Islet precursor cell (in vitro differentiated cells): Measurements from ENCODE around the gene ZMYM1.
"Not testable (repeated sequence)": the region's sequence is repeated elsewhere in the genome, so short reads cannot be mapped to it uniquely, and the experiment has no call there.

Source experiments
- DNase-seq: peaks from one replicate; pipeline ENCODE4 v3.0.0-alpha.2; 2018

ZMYM1 gene

GRCh38 chr1:35080171-35080854, 1.1 kb downstream of the ZMYM1 start:
- no peak for DNase-seq

DNA sequence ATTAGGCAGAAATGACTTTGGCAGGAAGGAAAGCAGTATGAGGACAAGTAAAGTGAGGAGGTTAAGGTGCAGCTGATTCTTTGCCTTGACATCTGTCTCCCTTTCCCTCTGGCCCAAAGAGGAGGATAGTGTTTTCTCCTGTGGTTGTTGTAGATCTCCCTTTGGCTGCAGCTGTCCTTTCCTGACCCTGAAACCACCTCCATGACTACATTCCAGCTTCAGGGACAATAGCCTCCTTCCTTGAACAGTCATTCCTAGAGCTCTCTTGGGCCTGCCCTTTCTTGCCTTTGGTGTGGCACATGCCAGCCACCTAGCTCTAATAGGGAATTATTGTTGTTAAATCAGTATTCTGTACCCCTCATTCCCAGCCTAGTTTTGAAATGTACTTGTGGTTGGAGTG, 6.2 kb downstream of the ZMYM1 start:
- no peak for DNase-seq

GRCh38 chr1:35097224-35097623, 18.0 kb downstream of the ZMYM1 start:
- no peak for DNase-seq

GRCh38 chr1:35111106-35111505, 31.9 kb downstream of the ZMYM1 start:
- no peak for DNase-seq

GRCh38 chr1:35112668-35113067, 33.5 kb downstream of the ZMYM1 start:
- DNase-seq, result no peak

GRCh38 chr1:35115459-35116383, 36.5 kb downstream of the ZMYM1 start:
- DNase-seq, result no peak

- DNase-seq, result no peak
Observed at GRCh38 chr1:35120458-35121133, 41.4 kb downstream of the ZMYM1 start.

- DNase-seq, result no peak
Observed at GRCh38 chr1:35122311-35122710, 43.1 kb downstream of the ZMYM1 start.

DNA sequence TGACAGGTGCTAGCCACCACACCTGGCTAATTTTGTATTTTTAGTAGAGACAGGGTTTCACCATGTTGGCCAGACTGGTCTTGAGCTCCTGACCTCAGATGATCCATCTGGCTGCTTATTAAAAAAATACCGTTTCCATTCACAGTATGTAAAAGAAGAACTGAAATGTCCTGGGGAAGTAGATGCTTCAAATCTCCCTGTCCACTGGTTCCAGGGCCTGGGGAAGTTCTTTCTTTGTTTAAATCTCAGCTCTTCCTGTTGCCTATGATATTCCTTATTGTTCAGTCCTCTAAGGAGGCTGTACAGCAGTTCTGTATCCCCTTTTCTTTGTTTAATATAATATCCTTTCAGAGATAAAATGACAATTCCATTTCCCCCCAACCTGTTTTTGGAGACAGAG, 47.4 kb downstream of the ZMYM1 start:
- DNase-seq, result no peak

DNA sequence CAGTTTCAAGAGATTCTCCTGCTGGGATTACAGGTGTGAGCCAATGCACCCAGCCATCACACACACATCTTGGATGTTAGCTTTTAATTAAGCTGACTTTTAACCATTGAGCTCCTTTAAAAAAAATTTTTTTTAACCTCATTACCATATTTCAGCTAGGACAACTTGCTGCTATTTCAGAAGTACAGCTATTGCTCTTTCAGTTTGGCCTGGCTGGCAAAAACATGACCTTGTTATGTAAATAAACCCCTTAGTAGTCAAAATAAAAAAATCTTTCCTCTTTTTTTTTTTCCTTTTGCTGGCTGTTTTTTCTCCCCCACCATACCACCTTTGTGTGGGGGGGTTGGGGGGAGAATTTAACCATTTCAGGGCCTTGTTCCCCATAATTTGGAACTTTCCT, 49.9 kb downstream of the ZMYM1 start:
- DNase-seq, result no peak

- DNase-seq, result no peak
Observed at GRCh38 chr1:35136780-35137179, 57.6 kb downstream of the ZMYM1 start.

DNA sequence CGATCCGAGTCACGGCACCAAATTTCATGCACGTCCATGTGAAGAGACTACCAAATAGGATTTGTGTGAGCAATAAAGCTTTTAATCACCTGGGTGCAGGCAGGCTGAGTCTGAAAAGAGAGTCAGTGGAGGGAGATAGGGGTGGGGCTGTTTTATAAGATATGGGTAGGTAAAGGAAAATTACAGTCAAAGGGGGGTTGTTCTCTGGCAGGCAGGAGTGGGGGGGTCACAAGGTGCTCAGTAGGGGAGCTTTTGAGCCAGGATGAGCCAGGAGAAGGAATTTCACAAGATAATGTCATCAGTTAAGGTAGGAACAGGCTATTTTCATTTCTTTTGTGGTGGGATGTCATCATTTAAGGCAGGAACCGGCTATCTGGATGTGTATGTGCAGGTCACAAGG, 58.4 kb downstream of the ZMYM1 start:
- DNase-seq, result not testable (repeated sequence)

DNA sequence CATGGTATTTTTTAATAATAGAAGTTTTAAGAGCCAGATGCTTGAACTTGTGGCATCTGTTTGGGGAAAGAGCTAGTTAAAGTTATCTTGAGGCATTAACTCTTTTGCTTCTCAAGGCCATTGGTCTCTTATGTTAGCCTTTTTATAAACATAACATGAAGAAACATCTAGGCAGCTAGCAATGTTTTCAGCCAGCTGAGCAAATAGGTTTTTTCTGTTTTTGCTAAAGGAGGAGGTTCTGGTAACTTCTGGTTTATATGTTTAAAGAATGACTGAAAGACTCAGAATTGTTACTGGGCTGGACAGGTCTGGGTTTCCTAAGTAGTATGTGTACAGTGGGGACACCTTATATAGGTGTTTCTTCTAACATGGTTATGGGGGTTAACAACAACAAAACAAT, 63.1 kb downstream of the ZMYM1 start:
- DNase-seq, result not testable (repeated sequence)

- not testable (repeated sequence) for DNase-seq
Observed at GRCh38 chr1:35142728-35143127, 63.5 kb downstream of the ZMYM1 start.

DNA sequence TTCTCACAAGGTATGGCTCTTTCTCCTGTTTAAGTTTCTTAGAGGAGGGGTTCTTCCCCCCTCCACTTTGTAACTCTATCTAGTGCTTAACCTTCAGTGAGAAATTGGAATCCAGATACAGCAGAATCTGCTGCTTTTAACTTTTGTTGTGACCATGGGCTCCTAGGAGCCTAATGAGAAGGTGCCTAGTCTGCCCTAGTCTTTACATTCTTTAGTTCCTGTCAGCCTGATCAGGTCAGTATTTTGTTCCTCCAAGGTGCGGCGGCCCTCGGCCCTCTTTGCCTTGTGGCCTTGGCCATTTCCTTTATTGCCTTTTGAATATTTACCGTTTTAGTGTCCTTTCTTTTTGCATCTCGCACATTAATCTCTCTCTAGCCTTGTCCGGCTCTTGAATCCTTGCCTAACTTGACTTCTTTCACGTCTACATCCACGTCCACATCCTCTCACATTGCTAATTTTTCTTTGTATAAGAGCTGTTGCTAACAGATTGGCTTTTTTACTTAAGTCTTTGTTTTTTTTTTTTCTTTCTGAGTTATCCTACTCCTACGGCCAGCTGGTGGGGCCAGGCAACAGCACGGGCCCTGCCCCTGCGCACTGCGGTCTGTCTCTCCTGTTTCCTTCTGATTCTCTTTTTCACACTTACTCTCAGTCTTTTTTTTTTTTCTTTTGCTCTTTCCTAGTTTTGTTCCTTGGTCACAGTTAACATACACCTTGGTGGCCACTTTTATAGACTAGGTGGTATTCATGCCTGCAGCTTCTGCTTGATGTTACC, 64.7 kb downstream of the ZMYM1 start:
- DNase-seq, result no peak

DNA sequence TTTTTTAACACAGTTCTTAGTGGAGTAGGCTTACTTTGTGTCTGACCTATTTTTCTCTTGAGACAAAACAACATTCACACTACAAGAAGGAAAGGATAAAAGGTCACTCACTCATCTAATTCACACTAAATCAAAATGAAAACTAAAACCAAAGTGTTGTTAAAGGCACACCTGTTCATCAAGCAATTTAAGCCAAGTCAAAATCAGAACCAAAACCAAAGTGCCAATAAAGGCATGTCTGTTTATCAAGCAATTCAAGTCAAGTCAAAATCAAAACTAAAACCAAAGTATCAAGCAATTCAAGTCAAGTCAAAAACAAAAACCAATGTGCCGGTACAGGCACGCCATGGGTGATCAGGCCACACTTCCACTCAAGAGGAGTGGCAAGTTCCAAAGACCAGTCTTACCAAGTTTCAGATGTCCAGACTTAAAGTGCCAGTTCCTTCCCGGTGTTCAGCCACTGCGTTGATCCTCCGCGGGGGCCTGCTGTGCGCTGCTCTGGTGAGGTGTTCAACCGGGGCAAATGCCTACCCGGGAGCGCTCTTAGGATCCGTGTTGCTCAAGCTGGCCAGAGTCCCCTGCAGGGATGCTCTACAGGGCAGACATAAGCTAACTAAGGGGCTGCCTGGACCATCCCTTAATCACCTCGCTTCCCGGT, 66.8 kb downstream of the ZMYM1 start:
- DNase-seq, result not testable (repeated sequence)

GRCh38 chr1:35151220-35151619, 72.0 kb downstream of the ZMYM1 start:
- no peak for DNase-seq

- DNase-seq, result no peak
Observed at GRCh38 chr1:35164893-35165292, 85.7 kb downstream of the ZMYM1 start.
